Neural crest cell (in vitro differentiated cells): ENCODE data around the gene CCDC134. TPM values are rescaled to one million over a fixed set of nuclear protein-coding genes. Genes with fewer than 3 reads are reported as not detected.

Source experiments
- DNase-seq: peaks from one replicate; pipeline ENCODE4 v3.0.0; 2021; ENCODE audit warnings: low read depth, mixed read lengths, low spot score
- H3K27ac Mint-ChIP-seq: one replicate; pipeline ENCODE4 v1.8.0; 2021; ENCODE audit warnings: mild to moderate bottlenecking, mixed read lengths; ENCODE audit not compliant: unreplicated experiment
- H3K27me3 Mint-ChIP-seq: 2 replicates; pipeline ENCODE4 v1.8.0; 2021; ENCODE audit warnings: low read depth, mild to moderate bottlenecking, mixed read lengths
- H3K36me3 Mint-ChIP-seq: 2 replicates; pipeline ENCODE4 v1.8.0; 2021; ENCODE audit warnings: low read depth, mild to moderate bottlenecking, mixed read lengths
- H3K4me1 Mint-ChIP-seq: 2 replicates; pipeline ENCODE4 v1.8.0; 2021; ENCODE audit warnings: mixed read lengths
- H3K4me3 Mint-ChIP-seq: one replicate; pipeline ENCODE4 v1.8.0; 2021; ENCODE audit warnings: mild to moderate bottlenecking, mixed read lengths
- H3K9me3 Mint-ChIP-seq: 2 replicates; pipeline ENCODE4 v1.8.0; 2021; ENCODE audit warnings: mixed read lengths
- CTCF ChIP-seq: fragments of 200-600 bp; sonication (generic); conservative IDR thresholded peaks from 2 replicates; pipeline ENCODE4 v1.5.0; 2021; ENCODE audit warnings: antibody characterized with exemption, mild to moderate bottlenecking
- total RNA-seq: library from RNA; stranded (reverse); gene quantifications from 2 replicates; pipeline ENCODE4 v1.2.1, GENCODE V29; 2021

Gene CCDC134
- total RNA-seq, 1 donor from 2014 or later, result 23.0 TPM

- DNase-seq, result no peak
- no peaks in the 10 kb centered on the region for H3K36me3 Mint-ChIP-seq
- TF ChIP-seq CTCF, result no peak
- peaks cover 6% of the 10 kb centered on the region for H3K4me1 Mint-ChIP-seq
- peaks cover under 1% of the 10 kb centered on the region for H3K9me3 Mint-ChIP-seq
- H3K27ac Mint-ChIP-seq, result no peak overlapping the region
- H3K27me3 Mint-ChIP-seq, result no peaks in the 10 kb centered on the region
- H3K4me3 Mint-ChIP-seq, result no peak overlapping the region
Measured at GRCh38 chr22:41787331-41787730, 13.1 kb upstream of the CCDC134 start.

- TF ChIP-seq CTCF, result no peak
- peaks cover 4% of the 10 kb centered on the region for H3K9me3 Mint-ChIP-seq
- no peak overlapping the region for H3K4me3 Mint-ChIP-seq
- DNase-seq, result no peak
- no peaks in the 10 kb centered on the region for H3K36me3 Mint-ChIP-seq
- no peaks in the 10 kb centered on the region for H3K27me3 Mint-ChIP-seq
- peaks cover 6% of the 10 kb centered on the region for H3K4me1 Mint-ChIP-seq
- H3K27ac Mint-ChIP-seq, result no peak overlapping the region
Measured at GRCh38 chr22:41793871-41794270, 6.6 kb upstream of the CCDC134 start.

DNA sequence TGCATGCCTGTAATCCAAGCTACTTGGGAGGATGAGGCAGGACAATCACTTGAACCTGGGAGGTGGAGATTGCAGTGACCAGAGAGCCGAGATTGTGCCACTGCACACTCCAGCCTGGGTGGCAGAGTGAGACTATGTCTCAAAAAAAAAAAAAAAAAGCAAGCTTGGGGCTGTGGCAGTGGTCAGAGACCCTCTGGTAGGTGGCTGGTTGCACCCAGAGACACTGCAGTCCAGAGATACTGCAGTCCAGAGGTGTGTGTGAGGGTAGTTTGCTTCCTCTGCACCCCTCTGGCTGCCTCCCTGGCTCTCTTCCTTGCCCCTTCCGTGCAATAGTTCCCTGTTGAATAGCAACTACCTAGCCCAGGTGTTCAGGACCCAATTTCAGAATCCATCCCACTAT, 1.7 kb upstream of the CCDC134 start:
- no peak for DNase-seq
- H3K27ac Mint-ChIP-seq, result no peak overlapping the region
- H3K36me3 Mint-ChIP-seq, result peaks cover 2% of the 10 kb centered on the region
- H3K9me3 Mint-ChIP-seq, result no peaks in the 10 kb centered on the region
- H3K4me1 Mint-ChIP-seq, result peaks cover 29% of the 10 kb centered on the region
- H3K27me3 Mint-ChIP-seq, result no peaks in the 10 kb centered on the region
- no peak for TF ChIP-seq CTCF
- H3K4me3 Mint-ChIP-seq, result peak overlapping the region; percentile 80

DNA sequence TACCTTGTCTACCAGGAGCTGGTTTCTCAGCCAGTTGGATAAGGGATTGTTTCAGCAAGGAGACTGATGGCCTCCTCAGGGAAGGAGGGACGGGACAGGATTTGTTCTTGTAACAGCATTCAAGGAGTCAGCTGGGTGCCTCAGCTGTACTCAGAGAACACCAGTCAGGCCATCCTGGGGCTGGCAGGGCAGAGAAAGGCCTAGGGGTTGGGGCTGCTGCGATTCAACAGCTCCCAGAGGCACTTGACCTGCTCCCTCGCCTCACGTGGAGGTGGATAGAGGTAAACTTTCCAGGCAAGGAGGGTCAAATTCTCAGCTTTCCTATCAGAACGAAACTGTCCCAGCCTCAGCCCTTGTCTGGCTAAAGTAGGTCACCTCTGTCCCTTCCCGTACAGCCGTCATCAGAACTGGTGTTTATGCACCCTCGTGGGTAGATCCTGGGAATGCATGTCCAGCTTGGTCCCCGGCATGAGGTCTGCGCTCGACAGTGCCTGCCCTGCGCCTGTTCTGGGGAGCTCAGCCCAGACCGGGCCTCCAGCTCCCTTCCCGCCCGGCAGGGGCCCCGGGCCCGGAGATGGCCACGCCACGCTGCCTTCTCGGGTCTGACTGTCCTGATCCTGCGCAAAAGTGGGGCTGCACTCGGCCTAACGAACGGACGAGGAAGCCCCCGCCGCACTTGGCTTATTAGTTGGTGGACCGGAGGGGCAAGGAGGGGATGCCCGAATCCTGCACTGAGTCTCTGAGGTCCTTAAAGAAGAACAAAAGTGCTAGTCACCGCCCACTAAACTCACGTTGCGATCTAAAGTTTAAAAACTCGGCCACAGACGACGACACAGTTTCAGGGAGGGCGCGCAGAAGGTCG, 762 bp upstream of the CCDC134 start:
- TF ChIP-seq CTCF, result no peak
- Mint-ChIP-seq H3K9me3 (no peaks in the 10 kb centered on the region), H3K4me3 (peak overlapping the region; percentile 98), H3K27me3 (no peaks in the 10 kb centered on the region), H3K4me1 (peaks cover 35% of the 10 kb centered on the region), H3K27ac (peak overlapping the region; percentile 95), H3K36me3 (peaks cover 2% of the 10 kb centered on the region)
- peak; percentile 5 for DNase-seq

GRCh38 chr22:41801147-41801819, 804 bp downstream of the CCDC134 start:
- Mint-ChIP-seq H3K9me3 (no peaks in the 10 kb centered on the region), H3K4me3 (peak overlapping the region; percentile 98), H3K27ac (peak overlapping the region; percentile 98), H3K27me3 (no peaks in the 10 kb centered on the region), H3K36me3 (peaks cover 2% of the 10 kb centered on the region), H3K4me1 (peaks cover 35% of the 10 kb centered on the region)
- TF ChIP-seq CTCF, result no peak
- DNase-seq, result no peak
